Erythroblast (primary cell): ENCODE measurements around the gene ITGA2.

ENCODE experiments used
- GATA1 ChIP-seq: IDR thresholded peaks from 2 replicates; pipeline ENCODE4 v1.6.1; 2011; ENCODE audit warnings: low read depth, mild to moderate bottlenecking, control low read depth, low read length, moderate library complexity
- POLR2A ChIP-seq: IDR thresholded peaks from 2 replicates; pipeline ENCODE4 v1.6.1; 2011; ENCODE audit warnings: mild to moderate bottlenecking, low read length

- TF ChIP-seq POLR2A (no peak), GATA1 (no peak)
These were observed 80.5 kb downstream of the ITGA2 start for GRCh38 chr5:53069626-53070025.
